Colonic mucosa (tissue), 4 donors: Measurements from ENCODE around the gene PADI4. TPM values are rescaled to one million over a fixed set of nuclear protein-coding genes. Genes with fewer than 3 reads are reported as not detected.

ENCODE experiments used
- DNase-seq: peaks from one replicate; pipeline ENCODE4 v3.0.0-alpha.2; 2020
- H3K27ac ChIP-seq: fragments of 200-600 bp; one replicate; pipeline ENCODE4 v1.8.0; 2021
- H3K27me3 ChIP-seq: fragments of 200-600 bp; one replicate; pipeline ENCODE4 v1.8.0; 2021
- H3K36me3 ChIP-seq: fragments of 200-600 bp; one replicate; pipeline ENCODE4 v1.8.0; 2021
- H3K4me1 ChIP-seq: fragments of 200-600 bp; one replicate; pipeline ENCODE4 v1.8.0; 2021; ENCODE audit warnings: mild to moderate bottlenecking
- H3K4me3 ChIP-seq: fragments of 200-600 bp; one replicate; pipeline ENCODE4 v1.8.0; 2021
- H3K9ac ChIP-seq, 2 donors: one replicate each; pipeline ENCODE4 v1.7.0; 2013; ENCODE audit warnings: control low read depth in 2 of 2, low read depth in 2 of 2, low read length in 2 of 2
- H3K9me3 ChIP-seq: fragments of 200-600 bp; one replicate; pipeline ENCODE4 v1.8.0; 2021
- CTCF ChIP-seq: fragments of 200-600 bp; IDR thresholded peaks from one replicate; pipeline ENCODE4 v1.8.0; 2022; ENCODE audit warnings: antibody characterized with exemption, mild to moderate bottlenecking
- intact Hi-C: fragments of 100-400 bp; cut with DNase I; formaldehyde crosslinking; loops from one replicate; pipeline ENCODE4 v1.14.1; 2022
- total RNA-seq, 2 donors: library from RNA; stranded (reverse); fragmentation: NEBNext Ultra II Directional in 1 of 2; extraction: Animal tissue kit (Norgen Biotek cat#: 25700) in 1 of 2; gene quantifications; one replicate each; pipeline ENCODE4 v1.2.1, GENCODE V29; 2021
- donor health status: healthy.
- donor health status: DM: no; HTN: no; CAD: no.
- donor health status: DM: no; HTN: no; CAD: no.

PADI4 gene
- total RNA-seq, 2 donors from 2014 or later: not detected

GRCh38 chr1:17263936-17264335, 44.1 kb upstream of the PADI4 start:
- Histone ChIP-seq H3K27me3 (no peaks in the 10 kb centered on the region), H3K27ac (no peak overlapping the region), H3K9me3 (no peaks in the 10 kb centered on the region), H3K9ac (no peak overlapping the region), H3K4me1 (no peaks in the 10 kb centered on the region), H3K36me3 (no peaks in the 10 kb centered on the region), H3K4me3 (no peak overlapping the region)
- TF ChIP-seq CTCF: no peak
- no peak for DNase-seq
- intact Hi-C loops: no loop called here

GRCh38 chr1:17264470-17264869, 43.5 kb upstream of the PADI4 start:
- Histone ChIP-seq H3K4me3 (no peak overlapping the region), H3K4me1 (no peaks in the 10 kb centered on the region), H3K9ac (no peak overlapping the region), H3K9me3 (no peaks in the 10 kb centered on the region), H3K27me3 (no peaks in the 10 kb centered on the region), H3K36me3 (no peaks in the 10 kb centered on the region), H3K27ac (no peak overlapping the region)
- intact Hi-C loops: no loop called here
- no peak for TF ChIP-seq CTCF
- no peak for DNase-seq

GRCh38 chr1:17265162-17265561, 42.8 kb upstream of the PADI4 start:
- intact Hi-C loops: no loop called here
- no peak for DNase-seq
- Histone ChIP-seq H3K9ac (no peak overlapping the region), H3K4me1 (no peaks in the 10 kb centered on the region), H3K27me3 (no peaks in the 10 kb centered on the region), H3K27ac (no peak overlapping the region), H3K9me3 (no peaks in the 10 kb centered on the region), H3K4me3 (no peak overlapping the region), H3K36me3 (no peaks in the 10 kb centered on the region)
- no peak for TF ChIP-seq CTCF

GRCh38 chr1:17265950-17266349, 42.0 kb upstream of the PADI4 start:
- Histone ChIP-seq H3K27me3 (no peaks in the 10 kb centered on the region), H3K9ac (no peak overlapping the region), H3K9me3 (no peaks in the 10 kb centered on the region), H3K4me1 (no peaks in the 10 kb centered on the region), H3K36me3 (no peaks in the 10 kb centered on the region), H3K27ac (no peak overlapping the region), H3K4me3 (no peak overlapping the region)
- no peak for DNase-seq
- intact Hi-C loops: no loop called here
- TF ChIP-seq CTCF: no peak

GRCh38 chr1:17270891-17271765, 36.9 kb upstream of the PADI4 start:
- no peak overlapping the region for H3K27ac ChIP-seq
- TF ChIP-seq CTCF: no peak
- H3K9me3 ChIP-seq: no peaks in the 10 kb centered on the region
- H3K36me3 ChIP-seq: no peaks in the 10 kb centered on the region
- intact Hi-C loops: no loop called here
- no peak for DNase-seq
- no peaks in the 10 kb centered on the region for H3K27me3 ChIP-seq
- H3K4me1 ChIP-seq: no peaks in the 10 kb centered on the region
- no peak overlapping the region for H3K4me3 ChIP-seq
- no peak overlapping the region for H3K9ac ChIP-seq
